ENCODE measurements around the gene TRNP1. TPM values are rescaled to one million over a fixed set of nuclear protein-coding genes. Genes with fewer than 3 reads are reported as not detected.

TRNP1 gene
- total and polyA plus RNA-seq, 2 of the 4 experiments (the other 2 are of a cell fraction), result 63.3 to 91.6 TPM

- dilution Hi-C loops (cut with HindIII; ENCODE audit: low sequenced_read_pairs, unreplicated experiment) (no loop called here), in situ Hi-C loops (cut with MboI; ENCODE audit: low sequenced_read_pairs) (no loop called here), intact Hi-C loops (cut with micrococcal nuclease) (no loop called here)
- BruUV-seq (replicated peaks), result no TSS peak
- no peaks in the 10 kb centered on the region for H3K27me3 ChIP-seq (ENCODE audit: control insufficient read depth, insufficient read depth, low read length)
- 0 out of 2 replicates have a peak, but pooled peaks cover 3% of the 10 kb centered on the region for H3K9me1 ChIP-seq (ENCODE audit: insufficient read depth, low read length)
- H2AK9ac ChIP-seq (replicated peaks; ENCODE audit: low read depth, low read length, poor library complexity), result no peak overlapping the region
- H4K20me1 ChIP-seq (ENCODE audit: insufficient read depth, low read length), result no peaks in the 10 kb centered on the region
- no peak overlapping the region for H2BK120ac ChIP-seq (ENCODE audit: low read depth, low read length)
- H2AK5ac ChIP-seq (ENCODE audit: low read depth, low read length), result no peak overlapping the region
- H3K4me2 ChIP-seq (ENCODE audit: low read depth, low read length), result no peak overlapping the region
- H2BK15ac ChIP-seq (ENCODE audit: low read depth, low read length), result no peak overlapping the region
- H4K91ac ChIP-seq (ENCODE audit: insufficient read depth, low read depth, low read length), result no peak overlapping the region
- H3K14ac ChIP-seq (replicated peaks; ENCODE audit: low read depth, low read length), result no peak overlapping the region
- H2BK20ac ChIP-seq (ENCODE audit: low read depth, low read length), result no peak overlapping the region
- peaks cover 3% of the 10 kb centered on the region; the same call in 1 of the 2 replicates for H3K4me1 ChIP-seq (ENCODE audit: control insufficient read depth, insufficient read depth, low read length)
- no peak overlapping the region for H3K56ac ChIP-seq (ENCODE audit: extremely low read depth, insufficient read depth, low read length)
- POLR2A ChIA-PET (ENCODE audit: unreplicated experiment), result no interaction called here
- H3K4me3 ChIP-seq (ENCODE audit: insufficient read depth, low read depth, low read length), result no peak overlapping the region
- H4K5ac ChIP-seq (ENCODE audit: low read depth, low read length), result no peak overlapping the region
- H3K27ac ChIP-seq (ENCODE audit: insufficient read depth, low read length), result no peak overlapping the region
- no peak overlapping the region for H4K8ac ChIP-seq (ENCODE audit: low read depth in 2 of 2, low read length in 2 of 2)
- no peaks in the 10 kb centered on the region for H3K9me3 ChIP-seq (ENCODE audit: control insufficient read depth, insufficient read depth, low read length)
- no peak for DNase-seq
- no peak overlapping the region for H3K23ac ChIP-seq (ENCODE audit: low read depth, low read length)
- CTCF ChIA-PET, result interaction anchor here (0.9 kb wide), 1 partner anchor 11 kb away, joined by 4 read pairs; no protein-coding TSS in a partner anchor
- no peak overlapping the region for H2AFZ ChIP-seq (replicated peaks; ENCODE audit: low read length, poor library complexity)
- H3K18ac ChIP-seq (ENCODE audit: low read depth, low read length), result no peak overlapping the region
- no peaks in the 10 kb centered on the region for H3K36me3 ChIP-seq (ENCODE audit: control insufficient read depth, insufficient read depth, low read length)
- TF ChIP-seq MXI1 (IDR thresholded peaks at IDR 0.05; ENCODE audit: borderline replicate concordance, low read depth, low read length) (no peak), NFE2L2 (IDR thresholded peaks at IDR 0.05; ENCODE audit: low read depth, low read length) (no peak), POLR2A (IDR thresholded peaks at IDR 0.05; ENCODE audit: low read depth, low read length) (no peak), CHD1 (IDR thresholded peaks at IDR 0.05; ENCODE audit: low read depth, low read length) (no peak), RFX5 (IDR thresholded peaks at IDR 0.05; ENCODE audit: low read depth, low read length) (no peak)
- H3K4ac ChIP-seq (ENCODE audit: low read depth, low read length), result no peak overlapping the region
- WGBS, 2 experiments (ENCODE audit: extremely low coverage in 2 of 2, insufficient read length in 1 of 2), result no CpG with 5 or more reads among the region's 3 CpGs
- H3K9ac ChIP-seq (ENCODE audit: low read depth, low read length), result no peak overlapping the region
- no peak overlapping the region for H2BK5ac ChIP-seq (ENCODE audit: low read depth, low read length, poor library complexity, severe bottlenecking)
- no peak for ATAC-seq (ENCODE audit: low read depth)
- H3K79me1 ChIP-seq (ENCODE audit: low read depth in 1 of 2, low read length in 2 of 2), result no peaks in the 10 kb centered on the region
Observed at GRCh38 chr1:26976621-26977510, 16.6 kb upstream of the TRNP1 start.
